Measurements from ENCODE around the gene NTRK2.

Gene NTRK2

DNA sequence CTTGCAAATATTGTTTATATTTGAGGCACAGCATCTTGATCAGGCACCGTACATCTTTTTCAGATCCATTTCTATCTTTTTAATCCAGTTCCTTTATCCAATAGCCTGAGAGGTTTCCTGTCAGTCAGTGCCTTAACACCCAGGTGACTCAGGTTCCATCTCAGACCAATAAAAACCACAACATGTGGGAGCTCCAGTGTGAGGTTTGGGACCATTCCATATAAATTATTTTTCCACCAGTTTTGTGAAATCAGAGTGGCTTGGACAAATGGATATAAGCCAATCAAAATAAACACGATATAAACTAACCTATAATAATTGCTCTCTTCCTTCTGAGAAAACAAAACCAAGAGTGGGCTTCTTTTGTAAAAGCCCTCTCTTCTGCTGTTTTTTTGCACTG lies 351.3 kb downstream of the NTRK2 start:
- no peak for DNase-seq (ENCODE audit: low read depth in 2 of 2)

DNA sequence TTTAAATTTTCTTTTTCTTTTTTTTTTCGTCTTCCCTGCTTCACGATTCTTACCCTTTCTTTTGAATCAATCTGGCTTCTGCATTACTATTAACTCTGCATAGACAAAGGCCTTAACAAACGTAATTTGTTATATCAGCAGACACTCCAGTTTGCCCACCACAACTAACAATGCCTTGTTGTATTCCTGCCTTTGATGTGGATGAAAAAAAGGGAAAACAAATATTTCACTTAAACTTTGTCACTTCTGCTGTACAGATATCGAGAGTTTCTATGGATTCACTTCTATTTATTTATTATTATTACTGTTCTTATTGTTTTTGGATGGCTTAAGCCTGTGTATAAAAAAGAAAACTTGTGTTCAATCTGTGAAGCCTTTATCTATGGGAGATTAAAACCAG lies 352.2 kb downstream of the NTRK2 start:
- DNase-seq (ENCODE audit: low read depth in 2 of 2), result no peak

DNA sequence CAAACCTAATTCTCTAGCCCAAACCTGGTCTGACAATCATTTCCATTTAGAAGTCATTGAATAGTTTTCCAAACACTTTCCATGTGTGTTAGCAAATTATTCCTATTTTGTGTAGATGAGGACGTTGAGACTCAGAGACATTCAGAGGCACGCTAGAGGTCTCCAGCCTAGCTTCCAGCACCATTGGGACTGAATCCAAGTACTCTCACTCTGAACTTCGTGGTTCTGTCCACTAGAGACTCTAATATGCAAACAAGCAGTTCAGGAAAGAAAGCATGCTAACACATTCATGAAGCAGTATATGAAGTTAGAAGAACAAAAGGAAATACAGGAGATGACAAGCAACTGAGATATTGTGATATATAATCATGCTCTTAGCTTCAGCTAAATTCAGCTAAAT lies 354.8 kb downstream of the NTRK2 start:
- no peak for DNase-seq (ENCODE audit: low read depth in 2 of 2)

DNA sequence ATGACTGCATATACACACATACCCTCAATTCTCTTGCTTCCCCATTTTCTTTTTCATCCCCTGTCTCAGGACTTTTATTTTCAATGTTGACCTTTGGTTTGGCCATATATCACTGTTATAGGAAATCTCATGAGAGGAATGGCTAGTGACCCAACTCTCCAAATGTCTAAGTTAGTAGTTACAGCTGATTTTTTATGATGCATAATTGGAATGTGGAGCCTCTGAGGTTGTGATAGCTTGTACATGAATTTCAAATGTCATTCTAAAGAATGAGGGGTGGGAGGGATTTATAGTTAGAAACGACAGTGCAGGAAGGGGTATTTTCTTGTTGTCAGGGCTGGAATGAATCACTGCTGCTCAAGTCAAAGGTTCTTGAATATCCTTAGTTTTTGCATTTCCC lies 356.1 kb downstream of the NTRK2 start:
- DNase-seq (ENCODE audit: low read depth in 2 of 2), result no peak

DNA sequence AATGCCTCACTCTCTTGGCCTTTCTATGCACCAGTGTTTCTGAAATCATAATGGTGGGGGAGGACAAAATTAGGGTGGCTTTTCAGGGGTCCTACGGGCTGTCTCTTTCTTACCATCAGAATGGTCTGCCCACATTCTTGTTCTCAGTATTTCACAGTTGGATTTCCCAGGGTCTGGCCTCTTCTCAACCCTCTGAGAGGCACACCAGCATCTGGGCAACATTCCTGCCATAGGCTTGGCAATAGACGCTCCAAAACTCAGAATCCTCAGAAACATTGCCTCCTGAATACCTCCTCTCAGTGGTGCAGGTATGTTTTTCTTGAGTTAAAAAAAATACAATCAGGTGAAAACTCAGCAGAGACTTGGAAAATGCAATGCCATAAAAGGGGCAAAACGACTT lies 358.3 kb downstream of the NTRK2 start:
- DNase-seq (ENCODE audit: low read depth in 2 of 2), result no peak

DNA sequence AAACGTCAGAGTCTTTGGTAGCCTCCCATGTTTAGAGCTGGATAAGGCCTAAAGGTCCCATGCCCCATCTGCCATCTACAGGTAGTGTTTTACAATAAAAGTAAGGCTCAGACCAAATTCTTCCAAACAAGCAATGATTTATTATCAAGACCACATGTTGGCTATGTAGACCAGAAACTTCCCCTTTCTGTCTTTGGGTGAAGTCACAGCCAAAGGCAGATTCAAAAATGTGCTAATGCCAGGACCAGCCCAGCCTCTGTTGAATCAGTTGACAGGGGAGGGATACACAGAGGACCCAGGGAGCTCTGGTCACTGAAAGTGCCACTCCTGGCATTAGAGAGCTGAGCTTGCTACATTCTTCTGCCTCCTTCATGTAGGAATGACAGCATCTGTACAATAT lies 360.8 kb downstream of the NTRK2 start:
- DNase-seq (ENCODE audit: low read depth in 2 of 2), result no peak

DNA sequence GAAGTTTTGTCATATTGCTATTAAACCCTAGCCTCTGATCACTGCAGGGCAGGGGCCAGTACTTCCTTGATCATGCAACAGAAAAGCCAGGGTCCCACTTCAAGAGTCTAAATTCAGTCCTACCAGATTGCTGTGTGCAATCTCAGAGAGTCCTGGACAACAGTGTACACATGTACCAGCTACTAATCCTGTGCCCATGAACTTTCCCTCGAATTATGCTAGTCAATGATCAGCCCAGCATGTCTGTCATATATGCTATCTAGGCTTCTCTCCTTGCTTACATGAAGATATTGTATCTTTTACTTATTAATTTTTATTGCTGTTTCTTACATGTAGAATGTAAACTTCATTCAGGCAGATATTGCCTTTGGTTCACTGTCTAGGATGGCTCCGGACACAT lies 367.0 kb downstream of the NTRK2 start:
- DNase-seq (ENCODE audit: low read depth in 2 of 2), result no peak

DNA sequence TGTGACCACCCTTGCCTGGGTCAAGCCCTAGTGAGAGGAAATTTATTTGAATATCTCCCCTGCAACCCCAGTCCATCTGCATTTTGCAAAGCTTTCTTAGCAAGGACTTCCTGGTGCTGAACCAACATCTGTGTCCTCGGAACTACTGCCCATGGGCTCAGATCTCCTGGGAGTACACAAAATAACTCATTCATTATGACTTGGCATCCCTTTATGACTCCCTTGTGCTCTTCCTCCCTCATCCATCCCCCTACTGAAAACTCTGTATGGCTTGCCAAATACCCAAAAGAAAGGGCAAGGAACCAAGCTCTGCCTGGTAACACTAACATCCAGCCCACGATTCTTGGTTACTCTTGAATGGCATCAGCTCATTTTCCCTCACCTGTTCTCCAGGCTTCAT lies 368.5 kb downstream of the NTRK2 start:
- DNase-seq (ENCODE audit: low read depth in 2 of 2), result no peak

DNA sequence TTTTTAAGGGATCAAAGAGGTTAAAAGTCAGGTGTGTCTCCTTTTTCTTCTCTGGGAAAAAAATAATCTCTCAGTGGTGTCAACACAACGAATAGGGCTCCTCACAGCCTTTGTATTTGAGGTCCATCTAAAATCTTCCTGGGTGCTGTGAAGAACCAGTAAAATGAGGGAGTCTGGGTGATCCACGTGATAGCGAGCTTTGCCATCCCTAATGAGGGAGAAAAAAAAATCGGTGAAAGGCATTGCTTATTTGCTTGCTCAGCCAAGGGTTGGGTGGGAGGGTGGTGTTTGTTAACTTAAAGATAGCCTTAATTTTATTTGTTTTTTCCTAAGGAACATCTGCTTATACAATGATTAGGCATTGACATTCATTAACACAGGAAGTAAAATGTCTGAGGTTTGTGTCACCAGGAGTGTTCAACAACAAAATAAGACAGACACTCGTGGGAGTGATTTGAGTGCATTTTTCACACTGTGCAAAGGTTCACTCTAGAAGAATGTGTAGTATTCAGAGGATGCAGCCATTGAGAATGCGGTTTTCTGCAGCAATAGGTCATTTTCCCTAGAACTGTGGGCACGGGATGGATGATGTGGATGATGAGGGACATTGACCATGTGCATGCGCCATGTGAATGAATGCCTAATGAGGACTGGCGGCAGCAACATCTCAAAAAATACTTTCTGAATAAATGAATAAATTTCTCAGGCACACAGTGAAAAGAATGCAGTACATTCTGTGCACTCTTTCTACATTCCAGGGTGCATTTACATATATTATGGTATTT lies 369.5 kb downstream of the NTRK2 start:
- no peak for DNase-seq (ENCODE audit: low read depth in 2 of 2)

DNA sequence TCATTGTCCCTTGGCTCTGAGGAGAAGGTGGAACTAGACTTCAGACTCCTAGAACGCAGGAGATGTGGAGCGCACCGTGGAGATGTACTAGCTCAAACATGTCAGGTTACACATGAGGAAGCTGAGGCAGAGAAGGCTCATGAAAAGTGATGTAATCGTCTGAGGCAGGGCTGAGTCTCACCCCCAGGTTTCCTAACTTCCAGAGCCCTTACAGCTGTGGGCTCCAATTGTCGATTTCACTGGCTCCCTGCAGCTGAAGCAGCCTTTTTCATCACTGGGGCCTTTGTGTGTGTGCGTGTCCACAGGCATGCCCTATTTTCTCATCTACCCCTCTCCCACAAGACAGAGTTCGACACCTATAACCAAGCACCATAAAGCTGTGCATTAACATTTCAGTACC lies 370.6 kb downstream of the NTRK2 start:
- no peak for DNase-seq (ENCODE audit: low read depth in 2 of 2)

DNA sequence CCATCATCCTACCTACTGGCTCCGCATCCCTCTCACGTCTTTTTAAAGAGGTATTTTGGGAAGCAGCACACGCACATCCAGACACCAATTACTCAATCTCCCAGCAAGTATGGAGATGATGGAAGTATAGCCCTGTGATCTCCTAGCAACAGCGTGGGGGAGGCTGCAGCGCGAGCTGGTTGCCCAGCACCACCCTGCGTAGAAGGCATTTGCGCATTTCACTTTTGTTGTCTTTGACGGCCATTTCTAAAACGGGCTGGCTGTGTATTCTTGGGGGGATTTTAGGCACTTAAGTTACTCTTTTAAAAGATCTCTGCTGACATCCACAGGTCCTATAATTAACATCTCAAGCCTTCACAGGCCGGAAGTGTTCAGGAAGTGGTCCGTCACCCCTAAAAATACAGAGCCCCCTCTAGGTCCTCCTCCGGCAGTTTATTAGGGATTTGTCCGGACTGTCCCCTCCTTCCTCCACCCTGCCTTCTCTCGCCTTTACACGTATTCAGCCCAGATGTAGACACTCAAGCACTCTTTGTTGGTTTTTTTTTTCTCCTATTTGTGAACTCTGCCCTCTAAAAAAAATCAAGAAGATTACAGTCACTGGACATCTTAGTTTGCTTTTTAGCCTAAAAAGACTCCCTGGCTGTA lies 371.4 kb downstream of the NTRK2 start:
- no peak for DNase-seq (ENCODE audit: low read depth in 2 of 2)

DNA sequence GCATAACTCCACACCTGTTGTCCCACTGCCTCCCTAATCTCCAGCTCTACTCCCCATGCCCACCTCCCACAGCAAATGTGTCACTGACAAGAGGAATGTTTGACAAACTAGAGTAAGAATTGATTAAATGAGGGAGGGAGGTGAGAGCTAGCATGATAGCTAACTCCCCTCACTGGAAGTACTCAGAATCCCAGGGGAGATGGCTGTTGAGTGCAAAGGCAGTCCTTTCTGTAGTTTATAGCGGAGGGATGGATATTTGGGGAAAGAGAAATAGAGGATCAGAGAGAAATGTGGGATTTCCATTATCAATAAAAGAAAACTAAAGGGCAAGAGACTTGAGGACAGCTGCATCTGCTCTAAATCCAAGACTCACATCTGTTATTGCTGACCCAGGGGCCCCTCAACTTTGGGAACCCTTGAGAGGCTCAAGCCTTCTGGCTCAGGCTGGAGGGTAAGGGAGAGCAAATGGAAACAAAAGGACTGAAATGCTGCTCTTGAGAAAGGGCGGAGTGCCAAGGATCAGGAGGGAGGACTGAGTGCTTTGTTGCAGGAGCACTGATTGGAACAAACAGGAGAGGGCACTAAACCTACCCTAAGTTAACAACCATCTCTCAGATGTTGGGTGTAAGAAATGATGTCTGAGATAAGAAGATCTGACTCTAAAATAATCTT lies 372.1 kb downstream of the NTRK2 start:
- DNase-seq (ENCODE audit: low read depth in 2 of 2), result no peak

DNA sequence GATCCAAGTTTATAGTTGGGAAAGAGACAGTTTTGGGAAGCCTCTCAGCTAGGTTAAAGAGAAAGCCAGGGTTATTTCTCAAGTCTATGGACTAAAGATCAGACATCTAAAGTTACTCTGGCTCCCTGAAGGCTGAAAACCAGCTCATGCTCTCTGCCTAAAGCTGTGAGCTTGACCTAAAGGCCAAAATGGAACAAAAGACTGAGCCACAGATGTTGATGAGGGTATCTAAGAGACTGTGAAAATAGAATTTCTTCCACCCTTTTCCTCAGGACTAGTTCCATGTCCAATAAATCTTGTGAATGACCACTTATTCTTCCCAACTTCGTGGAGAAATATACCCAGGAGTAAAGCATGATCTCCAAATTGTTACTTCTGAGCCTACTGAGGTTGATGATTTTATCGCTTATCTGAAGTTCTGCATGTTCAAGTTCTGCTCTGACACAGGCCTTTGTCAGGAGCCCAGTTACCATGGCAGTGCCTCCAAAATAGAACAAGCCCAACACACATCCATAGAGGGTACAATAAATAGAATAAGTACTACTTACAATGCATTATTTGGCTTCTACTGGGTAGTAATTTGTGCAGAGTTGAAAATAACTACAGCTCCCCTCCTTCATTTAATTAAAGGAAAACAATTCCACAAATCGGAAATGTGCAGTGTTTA lies 373.6 kb downstream of the NTRK2 start:
- DNase-seq (ENCODE audit: low read depth in 2 of 2), result no peak

DNA sequence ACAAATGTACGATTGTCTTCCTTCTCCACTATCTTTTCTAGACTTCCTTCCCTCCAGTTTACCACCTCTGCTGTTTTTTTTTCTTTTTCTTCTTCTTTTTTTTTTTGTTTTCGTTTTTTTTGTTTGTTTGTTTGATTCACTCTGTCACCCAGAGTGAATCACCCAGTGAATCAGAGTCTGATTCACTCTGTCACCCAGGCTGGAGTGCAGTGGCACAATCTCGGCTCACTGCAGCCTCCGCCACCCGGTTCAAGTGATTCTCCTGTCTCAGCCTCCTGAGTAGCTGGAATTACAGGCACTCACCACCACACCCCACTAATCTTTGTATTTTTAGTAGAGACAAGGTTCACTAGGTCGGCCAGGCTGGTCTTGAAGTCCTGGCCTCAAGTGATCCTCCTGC lies 375.7 kb downstream of the NTRK2 start:
- DNase-seq (ENCODE audit: low read depth in 2 of 2), result no peak

DNA sequence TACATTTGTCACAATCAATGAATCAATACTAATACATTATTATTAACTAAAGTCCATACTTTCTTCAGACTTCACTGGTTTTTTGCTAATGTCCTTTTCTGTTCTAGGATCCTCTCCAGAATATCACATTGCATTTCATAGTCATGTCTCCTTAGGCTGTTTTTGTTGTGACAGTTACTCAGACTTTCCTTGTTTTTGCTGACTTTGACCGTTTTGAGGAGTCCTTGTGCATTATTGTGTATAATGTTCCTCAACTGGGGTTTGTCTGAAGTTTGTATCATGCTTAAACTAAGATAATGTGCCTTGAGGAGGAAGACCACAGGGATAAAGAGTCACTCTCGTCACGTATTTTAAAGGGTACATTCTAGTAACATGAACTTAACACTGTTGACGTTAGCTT lies 376.9 kb downstream of the NTRK2 start:
- DNase-seq (ENCODE audit: low read depth in 2 of 2), result no peak

DNA sequence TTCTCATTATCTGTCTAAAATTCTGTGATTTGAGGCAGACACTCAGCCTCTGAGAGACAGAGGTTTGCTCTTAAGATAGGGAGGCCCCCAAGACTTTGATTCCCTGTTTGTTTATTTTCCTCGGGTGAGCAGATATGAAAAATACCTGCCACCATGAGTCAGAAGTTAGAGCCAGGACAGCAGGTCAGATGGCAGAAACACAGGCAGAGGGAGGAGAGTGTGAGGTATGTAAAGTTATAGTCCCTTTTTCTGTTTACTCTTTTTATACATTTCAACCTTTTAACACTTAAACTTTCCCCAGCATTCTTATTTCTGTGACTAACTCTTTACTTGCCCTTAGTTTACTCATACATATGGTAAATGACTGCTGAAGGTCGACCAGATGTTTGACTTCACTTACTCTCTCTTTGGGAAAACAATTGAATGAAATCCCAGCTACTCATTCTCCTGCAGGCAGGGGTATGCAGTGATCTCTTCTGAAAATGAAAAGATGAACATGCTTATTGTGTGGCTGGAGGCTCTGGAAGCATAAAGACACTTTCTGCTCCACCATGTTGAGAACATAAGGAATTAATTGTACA lies 383.8 kb downstream of the NTRK2 start:
- DNase-seq (ENCODE audit: low read depth in 2 of 2), result no peak

DNA sequence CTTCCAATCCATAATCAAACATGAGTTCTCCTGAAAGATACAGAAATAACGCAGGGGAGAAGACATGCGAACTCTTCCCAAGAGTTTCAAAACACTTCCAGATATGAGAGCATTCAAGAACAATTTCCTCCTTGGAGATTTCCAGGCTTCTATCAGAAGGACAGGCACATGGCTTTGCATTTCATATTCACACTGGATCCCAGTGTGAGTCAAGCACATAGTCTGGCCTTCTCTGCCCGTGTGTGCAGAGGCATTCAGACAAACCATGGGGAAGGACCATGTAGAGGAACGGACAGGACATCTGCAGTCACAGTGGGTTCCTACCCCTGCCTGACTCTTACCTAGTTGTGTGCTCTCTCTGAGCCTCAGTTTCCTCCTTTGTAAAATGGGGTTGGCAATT lies 384.5 kb downstream of the NTRK2 start:
- no peak for DNase-seq (ENCODE audit: low read depth in 2 of 2)

DNA sequence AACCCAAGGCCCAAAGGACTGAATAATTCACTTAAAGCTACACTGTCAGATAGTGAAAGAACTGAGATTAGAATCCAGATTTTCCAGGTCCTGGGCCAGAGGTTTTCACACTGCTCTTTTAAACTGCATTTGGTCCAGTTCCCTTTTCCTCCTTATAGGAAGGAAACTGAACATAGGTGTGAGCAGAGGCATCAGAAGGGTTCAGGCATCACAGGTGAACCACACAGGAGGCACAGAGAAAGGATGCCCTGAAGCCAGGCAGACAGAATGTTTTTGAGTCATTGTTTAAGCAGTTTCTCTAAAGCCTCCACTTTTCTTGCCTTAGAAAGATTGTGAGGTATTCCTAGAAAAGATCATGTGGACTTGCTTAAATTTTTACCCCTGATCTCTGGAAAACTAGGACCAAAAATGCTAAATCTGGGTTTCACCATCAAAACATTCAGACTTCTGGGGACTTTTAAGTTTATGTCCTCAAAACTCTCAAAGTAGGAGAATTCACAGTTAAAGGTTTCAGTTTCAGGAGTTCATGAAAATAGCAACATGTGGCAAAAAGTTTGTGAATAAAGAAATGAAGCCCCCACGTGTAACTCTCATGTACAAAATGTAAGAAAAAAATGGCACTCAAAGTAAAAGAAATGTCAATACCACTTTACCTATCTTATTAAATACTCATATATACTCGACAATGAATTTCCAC lies 386.1 kb downstream of the NTRK2 start:
- no peak for DNase-seq (ENCODE audit: low read depth in 2 of 2)

DNA sequence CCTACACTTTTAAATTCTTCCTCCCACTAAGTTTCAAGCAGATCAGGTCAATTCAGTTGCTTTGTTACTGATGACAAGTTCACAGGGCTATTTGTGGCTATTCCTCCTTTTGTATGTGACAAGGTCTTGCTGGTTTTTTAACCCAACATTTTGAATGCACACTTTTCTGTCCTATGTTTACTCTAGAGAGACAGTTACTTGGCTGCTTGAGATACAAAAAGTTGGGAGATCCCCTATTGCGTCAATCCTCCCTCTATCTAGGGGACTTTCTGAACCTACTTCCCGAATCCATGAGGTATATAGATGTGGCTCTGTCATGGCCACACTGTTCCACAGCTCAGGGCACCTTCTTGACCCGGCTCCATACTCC lies 386.7 kb downstream of the NTRK2 start:
- DNase-seq (ENCODE audit: low read depth in 2 of 2), result no peak

DNA sequence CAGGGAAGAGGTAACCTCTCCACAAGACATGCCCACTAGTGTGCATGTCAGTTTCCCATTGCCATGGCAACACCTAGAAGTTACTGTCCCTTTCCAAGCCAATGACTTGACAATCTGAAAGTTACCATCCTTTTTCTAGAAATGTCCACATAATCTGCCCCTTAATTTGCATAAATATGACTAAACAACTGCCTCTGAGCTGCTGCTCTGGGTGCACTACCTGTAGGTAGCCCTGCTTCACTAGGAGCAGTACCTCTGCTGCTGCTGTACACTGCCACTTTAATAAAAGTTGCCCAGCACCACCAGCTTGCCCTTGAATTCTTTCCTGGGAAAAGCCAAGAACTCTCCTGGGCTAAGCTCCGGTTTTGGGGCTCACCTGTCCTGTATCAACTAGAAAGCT lies 392.4 kb downstream of the NTRK2 start:
- no peak for DNase-seq (ENCODE audit: low read depth in 2 of 2)

DNA sequence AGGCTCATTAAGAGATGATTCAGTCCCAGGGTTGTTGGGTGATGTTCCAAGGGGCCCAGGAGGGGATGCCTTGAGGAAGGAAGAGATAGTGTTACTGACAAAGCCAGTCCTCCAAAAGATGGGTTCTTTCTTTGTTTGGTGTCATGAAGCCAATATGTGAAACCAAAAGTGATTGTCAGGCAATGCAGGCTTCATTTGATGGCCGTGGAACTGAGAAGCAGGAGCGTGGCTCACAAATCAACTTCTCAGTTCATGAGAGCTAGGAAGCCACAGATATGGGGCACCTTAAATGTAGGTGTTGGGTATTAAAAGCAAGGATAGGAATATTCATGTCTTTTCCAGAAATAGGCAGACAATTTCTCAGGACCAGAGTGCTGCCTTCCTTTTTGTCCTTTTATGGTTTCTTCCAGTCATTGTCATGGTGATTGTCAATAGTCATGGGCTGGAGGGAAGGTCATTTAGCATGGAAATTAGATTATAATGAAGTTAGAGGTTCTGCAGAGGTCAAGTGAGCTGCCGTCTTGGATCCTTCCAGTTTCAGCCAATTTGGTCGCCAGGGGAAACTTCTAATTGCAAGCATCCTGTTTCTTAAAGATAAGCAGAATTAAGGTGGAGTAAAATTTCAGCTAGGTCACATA lies 393.0 kb downstream of the NTRK2 start:
- no peak for DNase-seq (ENCODE audit: low read depth in 2 of 2)

All from stimulated activated CD8-positive, alpha-beta memory T cell treated with anti-CD3 and anti-CD28 coated beads, Interleukin-7, amount 100 ng/mL, for 1 hour (primary cell).